ENCODE measurements around the gene USP3. TPM values are rescaled to one million over a fixed set of nuclear protein-coding genes. Genes with fewer than 3 reads are reported as not detected.

The USP3 gene, protein sequence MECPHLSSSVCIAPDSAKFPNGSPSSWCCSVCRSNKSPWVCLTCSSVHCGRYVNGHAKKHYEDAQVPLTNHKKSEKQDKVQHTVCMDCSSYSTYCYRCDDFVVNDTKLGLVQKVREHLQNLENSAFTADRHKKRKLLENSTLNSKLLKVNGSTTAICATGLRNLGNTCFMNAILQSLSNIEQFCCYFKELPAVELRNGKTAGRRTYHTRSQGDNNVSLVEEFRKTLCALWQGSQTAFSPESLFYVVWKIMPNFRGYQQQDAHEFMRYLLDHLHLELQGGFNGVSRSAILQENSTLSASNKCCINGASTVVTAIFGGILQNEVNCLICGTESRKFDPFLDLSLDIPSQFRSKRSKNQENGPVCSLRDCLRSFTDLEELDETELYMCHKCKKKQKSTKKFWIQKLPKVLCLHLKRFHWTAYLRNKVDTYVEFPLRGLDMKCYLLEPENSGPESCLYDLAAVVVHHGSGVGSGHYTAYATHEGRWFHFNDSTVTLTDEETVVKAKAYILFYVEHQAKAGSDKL
- 34.5 TPM for total RNA-seq
- polyA plus RNA-seq (ENCODE audit: insufficient read depth in 1 of 8, insufficient read length in 8 of 8, low replicate concordance in 1 of 8): 10 to 100 TPM; 15.0 to 25.0 (median 21.5) TPM
- long read RNA-seq, donor 1, full-length matches to known transcripts: 2 of 2 reads
- long read RNA-seq, donor 1, partial matches to known transcripts: 0 of 2 reads
- long read RNA-seq, donor 1, other reads (novel, unspliced or antisense): 0 of 2 reads
- long read RNA-seq, donor 2: 0 reads
- long read RNA-seq, donor 3, partial matches to known transcripts: 0 of 1 reads
- long read RNA-seq, donor 3, other reads (novel, unspliced or antisense): 0 of 1 reads
- long read RNA-seq, donor 4, partial matches to known transcripts: 0 of 4 reads
- long read RNA-seq, donor 4, other reads (novel, unspliced or antisense): 0 of 4 reads
- long read RNA-seq, donor 5, transcript USP3-202 (15 exons, 2,333 nt): major isoform, 5 of 7 reads
- long read RNA-seq, donor 5, partial matches to known transcripts: 0 of 7 reads
- long read RNA-seq, donor 5, other reads (novel, unspliced or antisense): 0 of 7 reads
- long read RNA-seq, donor 6, partial matches to known transcripts: 0 of 5 reads
- long read RNA-seq, donor 6, other reads (novel, unspliced or antisense): 0 of 5 reads
- long read RNA-seq, donor 7, partial matches to known transcripts: 0 of 2 reads
- long read RNA-seq, donor 7, other reads (novel, unspliced or antisense): 0 of 2 reads
- long read RNA-seq, donor 8, partial matches to known transcripts: 0 of 1 reads
- long read RNA-seq, donor 8, other reads (novel, unspliced or antisense): 0 of 1 reads
- long read RNA-seq, donor 9, partial matches to known transcripts: 0 of 3 reads
- long read RNA-seq, donor 9, other reads (novel, unspliced or antisense): 0 of 3 reads
- long read RNA-seq, donor 10, partial matches to known transcripts: 0 of 5 reads
- long read RNA-seq, donor 10, other reads (novel, unspliced or antisense): 0 of 5 reads
- long read RNA-seq, donor 11, partial matches to known transcripts: 0 of 1 reads
- long read RNA-seq, donor 11, other reads (novel, unspliced or antisense): 0 of 1 reads

DNA sequence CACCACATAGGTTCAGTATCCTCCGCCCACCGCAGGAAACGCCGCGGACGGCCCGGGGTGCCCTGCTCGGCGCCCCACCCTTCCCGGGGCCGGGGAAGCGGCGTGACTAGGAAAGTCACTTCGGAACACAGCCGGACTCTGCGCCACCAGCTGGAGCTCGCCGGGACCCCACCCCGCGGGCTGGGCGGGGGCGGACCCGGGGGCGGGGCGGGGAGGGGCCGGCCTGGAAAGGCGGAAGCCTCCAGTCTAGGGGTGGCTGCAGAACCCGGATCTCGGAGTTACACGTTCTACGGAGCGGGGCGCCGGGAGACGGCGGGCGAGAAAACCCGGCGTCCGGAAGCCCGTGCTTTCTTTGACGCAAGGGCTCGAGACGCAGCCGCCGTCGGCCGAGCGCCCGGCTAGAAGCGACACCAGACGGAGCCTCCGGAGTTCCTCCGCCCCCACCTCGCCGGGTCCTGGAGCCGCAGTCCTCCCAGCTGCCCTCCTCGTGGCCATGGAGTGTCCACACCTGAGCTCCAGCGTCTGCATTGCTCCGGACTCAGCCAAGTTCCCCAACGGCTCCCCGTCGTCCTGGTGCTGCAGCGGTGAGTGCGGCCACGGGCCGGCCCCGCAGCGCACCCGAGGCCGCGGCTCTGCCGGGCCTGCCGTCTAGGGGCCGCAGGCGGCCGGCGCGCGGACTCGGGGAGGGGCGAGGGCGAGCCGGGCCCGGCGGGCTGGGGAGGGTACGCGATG is at the start of gene USP3:
Gene USP3, plus strand, starts transcription at position 347 of the 732 bp plus-strand sequence. Its CDS starts 147 bp downstream, at position 494.
- WGBS (ENCODE audit: insufficient coverage): under 1% methylated on average over 78 of the region's 88 CpGs
- H3K9me3 ChIP-seq (replicated peaks; ENCODE audit: control insufficient read depth, low read depth, low read length): no peaks in the 10 kb centered on the region
- peaks cover 43% of the 10 kb centered on the region for H3K4me1 ChIP-seq (ENCODE audit: control insufficient read depth, insufficient read depth, low read length)
- H3K27ac ChIP-seq (ENCODE audit: low read length): peak within 1 kb of the TSS; percentile 97
- no peaks in the 10 kb centered on the region for H3K36me3 ChIP-seq (ENCODE audit: control insufficient read depth, insufficient read depth, low read length)
- H3K27me3 ChIP-seq (ENCODE audit: control insufficient read depth, insufficient read depth, low read length): no peaks in the 10 kb centered on the region
- peak within 1 kb of the TSS; percentile 89 for H3K4me3 ChIP-seq (ENCODE audit: low read length)
- DNase-seq: peak; percentile 99

DNA sequence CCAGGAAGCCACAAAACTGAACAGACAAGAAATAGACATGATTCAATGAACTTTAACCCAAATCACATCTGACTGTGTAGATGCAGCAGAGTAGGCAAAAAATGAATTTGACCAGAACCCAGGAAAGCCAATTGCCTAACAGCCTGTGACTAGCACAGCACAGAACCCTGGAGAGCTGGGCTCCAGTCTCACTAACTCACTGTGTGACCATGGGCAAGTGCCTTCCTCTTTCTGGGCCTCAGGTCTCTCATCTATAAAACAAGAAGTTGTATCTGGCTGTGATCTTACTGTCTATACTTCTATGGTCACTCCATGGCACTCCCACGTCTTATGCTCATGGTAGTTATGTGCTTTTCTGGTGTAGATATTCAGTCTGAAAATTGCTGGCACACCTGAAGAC is 48.1 kb upstream of the USP3 start:
- H3K4me1 ChIP-seq (ENCODE audit: control insufficient read depth, insufficient read depth, low read length): peaks cover 16% of the 10 kb centered on the region
- H3K36me3 ChIP-seq (ENCODE audit: control insufficient read depth, insufficient read depth, low read length): no peaks in the 10 kb centered on the region
- H3K9me3 ChIP-seq (replicated peaks; ENCODE audit: control insufficient read depth, low read depth, low read length): peaks cover 4% of the 10 kb centered on the region
- H3K4me3 ChIP-seq (ENCODE audit: low read length): no peak overlapping the region
- no peak for DNase-seq
- H3K27ac ChIP-seq (ENCODE audit: low read length): no peak overlapping the region
- no CpG with 5 or more reads among the region's 1 CpG for WGBS (ENCODE audit: insufficient coverage)
- H3K27me3 ChIP-seq (ENCODE audit: control insufficient read depth, insufficient read depth, low read length): no peaks in the 10 kb centered on the region

DNA sequence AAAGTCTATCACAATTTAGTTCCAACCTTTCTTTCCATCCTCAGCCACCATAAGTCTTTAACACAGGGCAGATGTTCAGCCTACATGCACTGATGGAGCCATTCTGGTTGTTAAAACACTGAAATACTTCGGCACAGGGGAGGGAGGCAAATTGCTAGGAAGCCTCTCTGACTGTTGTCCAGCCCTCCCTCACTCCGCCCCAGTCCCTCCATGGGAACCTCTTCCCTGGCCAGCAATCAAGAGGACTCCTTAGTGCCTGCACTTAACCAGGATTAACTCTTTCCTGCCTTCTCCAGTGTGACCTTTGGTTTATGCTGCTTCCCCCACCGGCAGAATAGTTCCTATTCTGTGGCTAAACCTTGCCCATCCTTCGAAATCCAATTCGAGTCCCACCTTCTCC is 47.0 kb upstream of the USP3 start:
- peaks cover 4% of the 10 kb centered on the region for H3K9me3 ChIP-seq (replicated peaks; ENCODE audit: control insufficient read depth, low read depth, low read length)
- no peak overlapping the region for H3K4me3 ChIP-seq (ENCODE audit: low read length)
- H3K27me3 ChIP-seq (ENCODE audit: control insufficient read depth, insufficient read depth, low read length): no peaks in the 10 kb centered on the region
- DNase-seq: peak; percentile 76
- peak overlapping the region; percentile 63 for H3K27ac ChIP-seq (ENCODE audit: low read length)
- WGBS (ENCODE audit: insufficient coverage): 6% methylated on average over 2 of the region's 5 CpGs
- peaks cover 19% of the 10 kb centered on the region for H3K4me1 ChIP-seq (ENCODE audit: control insufficient read depth, insufficient read depth, low read length)
- H3K36me3 ChIP-seq (ENCODE audit: control insufficient read depth, insufficient read depth, low read length): no peaks in the 10 kb centered on the region

DNA sequence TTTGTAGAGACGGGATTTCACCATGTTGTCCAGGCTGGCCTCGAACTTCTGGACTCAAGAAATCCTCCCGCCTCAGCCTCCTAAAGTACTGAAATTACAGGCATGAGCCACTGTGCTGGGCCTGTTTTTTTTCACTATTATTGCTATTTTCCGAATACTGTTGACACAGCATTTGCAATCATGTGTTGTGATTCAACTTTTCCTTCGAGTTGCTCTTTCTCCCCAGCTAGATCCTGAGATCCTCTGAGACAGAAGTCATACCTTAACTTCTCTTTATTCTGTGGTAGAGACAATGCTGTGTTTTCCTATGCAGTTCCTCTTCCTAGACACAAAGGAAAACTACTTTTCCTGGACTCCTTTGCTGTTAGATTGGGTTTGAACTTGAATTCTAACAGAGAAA is 46.4 kb upstream of the USP3 start:
- Histone ChIP-seq H3K9me3 (replicated peaks; ENCODE audit: control insufficient read depth, low read depth, low read length) (peaks cover 4% of the 10 kb centered on the region), H3K27ac (ENCODE audit: low read length) (no peak overlapping the region), H3K4me1 (ENCODE audit: control insufficient read depth, insufficient read depth, low read length) (peaks cover 17% of the 10 kb centered on the region), H3K36me3 (ENCODE audit: control insufficient read depth, insufficient read depth, low read length) (no peaks in the 10 kb centered on the region), H3K27me3 (ENCODE audit: control insufficient read depth, insufficient read depth, low read length) (no peaks in the 10 kb centered on the region), H3K4me3 (ENCODE audit: low read length) (no peak overlapping the region)
- 96% methylated on average over 3 of the region's 5 CpGs for WGBS (ENCODE audit: insufficient coverage)
- DNase-seq: peak; percentile 27

DNA sequence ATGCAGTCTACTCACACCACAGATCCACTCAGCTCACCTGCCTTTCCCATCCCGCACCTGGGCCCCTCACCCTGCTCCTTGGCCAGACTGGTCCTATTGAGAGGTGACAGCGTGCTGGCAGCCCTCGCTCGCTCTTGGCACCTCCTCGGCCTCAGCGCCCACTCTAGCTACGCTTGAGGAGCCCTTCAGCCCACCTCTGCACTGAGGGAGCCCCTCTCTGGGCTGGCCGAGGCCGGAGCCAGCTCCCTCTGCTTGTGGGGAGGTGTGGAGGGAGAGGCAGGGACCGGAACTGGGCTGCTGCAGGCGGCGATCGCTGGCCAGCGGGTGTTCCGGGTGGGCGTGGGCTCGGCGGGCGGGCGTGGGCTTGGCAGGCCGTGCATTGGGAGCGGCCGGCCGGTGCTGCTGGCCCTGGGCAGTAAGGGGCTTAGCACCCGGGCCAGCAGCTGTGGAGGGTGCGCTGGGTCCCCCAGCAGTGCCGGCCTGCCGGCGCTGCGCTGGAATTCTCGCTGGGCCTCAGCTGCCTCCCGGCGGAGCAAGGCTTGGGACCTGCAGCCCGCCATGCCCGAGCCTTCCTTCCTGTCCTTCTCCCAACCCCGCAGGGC is 45.5 kb upstream of the USP3 start:
- peaks cover 24% of the 10 kb centered on the region for H3K4me1 ChIP-seq (ENCODE audit: control insufficient read depth, insufficient read depth, low read length)
- no peaks in the 10 kb centered on the region for H3K27me3 ChIP-seq (ENCODE audit: control insufficient read depth, insufficient read depth, low read length)
- DNase-seq: no peak
- H3K9me3 ChIP-seq (replicated peaks; ENCODE audit: control insufficient read depth, low read depth, low read length): peaks cover 4% of the 10 kb centered on the region
- 94% methylated on average over 29 of the region's 36 CpGs for WGBS (ENCODE audit: insufficient coverage)
- no peak overlapping the region for H3K27ac ChIP-seq (ENCODE audit: low read length)
- H3K36me3 ChIP-seq (ENCODE audit: control insufficient read depth, insufficient read depth, low read length): no peaks in the 10 kb centered on the region
- H3K4me3 ChIP-seq (ENCODE audit: low read length): no peak overlapping the region

DNA sequence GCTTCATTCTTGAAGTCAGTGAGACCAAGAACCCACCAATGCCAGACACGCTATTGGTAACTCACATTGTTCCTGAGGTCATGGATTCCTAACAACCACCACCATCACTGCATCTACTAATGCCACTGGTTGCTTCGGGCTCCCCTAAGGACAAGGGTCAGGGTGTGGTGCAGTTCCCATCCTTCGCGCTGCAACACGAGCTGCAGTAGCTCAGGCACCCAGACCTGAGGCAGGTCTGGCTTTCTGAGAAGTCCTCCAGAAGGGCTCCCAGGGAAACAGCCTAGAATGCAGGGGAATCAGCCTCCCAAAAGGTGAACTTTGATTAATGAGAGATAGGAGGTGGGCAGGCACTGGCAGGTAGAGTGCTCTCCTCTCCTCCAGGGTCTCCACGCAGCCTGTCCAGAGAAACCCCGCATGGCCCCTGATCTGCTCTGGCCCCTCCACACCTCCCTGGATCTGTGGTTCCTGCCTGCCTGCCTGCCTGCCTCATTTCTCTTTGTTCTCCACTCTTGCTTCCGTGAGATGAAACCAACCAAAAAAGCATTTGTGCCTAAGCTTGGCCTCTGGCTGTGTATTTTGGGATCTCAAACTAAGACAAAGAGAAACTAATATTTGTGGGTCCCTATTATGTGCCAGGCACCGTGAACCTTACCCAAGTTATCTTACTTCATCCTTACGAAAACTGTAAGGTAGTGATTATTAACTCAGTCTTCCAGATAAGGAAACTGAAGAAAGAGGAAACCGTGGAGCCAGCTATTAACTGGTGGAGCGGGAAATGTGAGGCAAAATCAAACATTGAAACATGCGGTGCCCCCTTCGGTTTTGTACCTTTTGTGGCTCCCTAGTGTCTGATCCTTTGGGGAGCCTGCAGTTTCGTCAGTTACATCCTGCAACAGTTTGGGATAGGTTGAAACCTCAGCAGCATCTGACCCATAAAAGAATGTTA is 43.9 kb upstream of the USP3 start:
- no peaks in the 10 kb centered on the region for H3K36me3 ChIP-seq (ENCODE audit: control insufficient read depth, insufficient read depth, low read length)
- WGBS (ENCODE audit: insufficient coverage): 76% methylated on average over 9 of the region's 15 CpGs

DNA sequence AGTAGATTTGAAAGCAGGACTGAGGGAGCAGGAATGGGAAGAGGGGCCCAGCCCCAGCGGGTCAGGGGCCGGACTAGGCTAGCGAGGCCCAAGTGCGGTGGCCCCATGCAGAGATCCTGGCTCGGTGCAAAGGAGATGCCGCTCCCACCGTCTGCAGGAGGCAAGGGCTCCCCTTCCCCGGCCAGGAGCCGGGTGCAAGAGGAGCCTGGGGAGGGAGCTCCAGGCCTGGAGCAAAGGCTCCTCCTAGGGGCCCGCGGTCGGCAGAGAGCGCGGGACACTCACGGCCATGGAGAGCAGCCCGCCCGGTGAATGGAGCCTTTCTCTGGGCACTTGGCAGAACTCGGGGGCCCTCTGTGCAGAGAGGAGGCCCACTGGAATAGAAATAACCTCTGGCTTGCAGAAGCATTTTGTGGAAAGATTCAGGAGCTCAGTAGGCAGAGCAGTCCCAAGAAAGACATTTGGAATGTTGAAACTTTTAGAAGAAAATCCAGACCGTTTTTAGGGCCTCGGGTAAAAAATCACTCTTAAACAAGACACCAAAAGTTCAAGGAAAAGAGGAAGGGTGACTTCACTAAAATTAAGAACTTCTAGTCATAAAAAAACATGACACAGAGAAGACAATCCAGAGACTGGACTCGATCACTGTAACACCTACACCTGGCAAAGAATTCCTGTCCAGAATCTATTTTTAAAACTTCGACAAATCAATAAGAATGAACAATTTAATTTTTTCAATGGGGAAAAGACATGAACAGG is 43.0 kb upstream of the USP3 start:
- Histone ChIP-seq H3K27ac (ENCODE audit: low read length) (peak overlapping the region; percentile 20), H3K4me3 (ENCODE audit: low read length) (no peak overlapping the region), H3K4me1 (ENCODE audit: control insufficient read depth, insufficient read depth, low read length) (peaks cover 35% of the 10 kb centered on the region), H3K9me3 (replicated peaks; ENCODE audit: control insufficient read depth, low read depth, low read length) (peaks cover 4% of the 10 kb centered on the region), H3K27me3 (ENCODE audit: control insufficient read depth, insufficient read depth, low read length) (no peaks in the 10 kb centered on the region), H3K36me3 (ENCODE audit: control insufficient read depth, insufficient read depth, low read length) (no peaks in the 10 kb centered on the region)
- peak; percentile 59 for DNase-seq
- WGBS (ENCODE audit: insufficient coverage): 25% methylated on average over 15 of the region's 22 CpGs

More for the DNA sequence above, 43.9 kb upstream of the USP3 start:
- Histone ChIP-seq H3K9me3 (replicated peaks; ENCODE audit: control insufficient read depth, low read depth, low read length) (peaks cover 4% of the 10 kb centered on the region), H3K4me1 (ENCODE audit: control insufficient read depth, insufficient read depth, low read length) (peaks cover 33% of the 10 kb centered on the region), H3K4me3 (ENCODE audit: low read length) (no peak overlapping the region), H3K27me3 (ENCODE audit: control insufficient read depth, insufficient read depth, low read length) (no peaks in the 10 kb centered on the region), H3K27ac (ENCODE audit: low read length) (peak overlapping the region; percentile 20)
- no peak for DNase-seq

DNA sequence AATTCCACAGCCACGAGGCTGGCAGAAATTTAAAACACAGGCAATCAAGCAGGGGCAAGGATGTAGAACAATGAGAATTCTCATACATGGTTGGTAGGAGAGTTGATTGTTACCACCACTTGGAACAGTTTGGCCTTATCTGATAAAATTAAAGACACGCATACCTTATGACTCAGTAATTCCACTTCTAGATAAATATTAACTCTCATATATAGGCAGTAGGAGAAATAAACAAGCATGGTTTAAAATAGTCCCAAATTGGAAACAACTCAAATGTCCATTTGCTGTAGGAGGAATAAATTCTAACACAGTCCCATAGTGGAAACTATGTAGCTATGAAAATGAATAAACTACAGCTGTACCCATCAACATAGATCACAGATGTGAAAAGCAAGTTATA is 42.3 kb upstream of the USP3 start:
- no peaks in the 10 kb centered on the region for H3K27me3 ChIP-seq (ENCODE audit: control insufficient read depth, insufficient read depth, low read length)
- no peak overlapping the region for H3K4me3 ChIP-seq (ENCODE audit: low read length)
- no CpG with 5 or more reads among the region's 2 CpGs for WGBS (ENCODE audit: insufficient coverage)

More for the DNA sequence above, 42.3 kb upstream of the USP3 start:
- H3K4me1 ChIP-seq (ENCODE audit: control insufficient read depth, insufficient read depth, low read length): peaks cover 42% of the 10 kb centered on the region
- H3K27ac ChIP-seq (ENCODE audit: low read length): no peak overlapping the region
- H3K36me3 ChIP-seq (ENCODE audit: control insufficient read depth, insufficient read depth, low read length): no peaks in the 10 kb centered on the region
- peaks cover 4% of the 10 kb centered on the region for H3K9me3 ChIP-seq (replicated peaks; ENCODE audit: control insufficient read depth, low read depth, low read length)
- DNase-seq: peak; percentile 55

Measured in muscle of leg (tissue), 16 donors.